Measurements from ENCODE around the gene IQCF2. TPM values are rescaled to one million over a fixed set of nuclear protein-coding genes. Genes with fewer than 3 reads are reported as not detected.
"Not testable (repeated sequence)": the region's sequence is repeated elsewhere in the genome, so short reads cannot be mapped to it uniquely, and the experiment has no call there.

Gene IQCF2
- total RNA-seq, 2 donors from 2014 or later = not detected

- no peak for DNase-seq
- H3K9ac ChIP-seq (ENCODE audit: low read depth in 2 of 2, low read length in 2 of 2) = no peak overlapping the region
- H3K4me3 ChIP-seq = no peak overlapping the region
- H3K9me3 ChIP-seq = no peaks in the 10 kb centered on the region
- TF ChIP-seq CTCF (IDR thresholded peaks at IDR 0.05) = no peak
- no peaks in the 10 kb centered on the region for H3K4me1 ChIP-seq
- intact Hi-C loops (cut with DNase I) = no loop called here
- H3K27me3 ChIP-seq = no peaks in the 10 kb centered on the region
- no peaks in the 10 kb centered on the region for H3K36me3 ChIP-seq
- H3K27ac ChIP-seq = no peak overlapping the region
Measured at GRCh38 chr3:51830836-51831385, 30.5 kb upstream of the IQCF2 start.

GRCh38 chr3:51836606-51837005 is 24.8 kb upstream of the IQCF2 start:
- intact Hi-C loops (cut with DNase I) = no loop called here
- Histone ChIP-seq H3K4me1 (no peaks in the 10 kb centered on the region), H3K27me3 (no peaks in the 10 kb centered on the region), H3K27ac (no peak overlapping the region), H3K4me3 (no peak overlapping the region), H3K36me3 (no peaks in the 10 kb centered on the region), H3K9me3 (no peaks in the 10 kb centered on the region), H3K9ac (ENCODE audit: low read depth in 2 of 2, low read length in 2 of 2) (no peak overlapping the region)
- DNase-seq = no peak
- no peak for TF ChIP-seq CTCF (IDR thresholded peaks at IDR 0.05)

- H3K36me3 ChIP-seq = no peaks in the 10 kb centered on the region
- H3K27me3 ChIP-seq = no peaks in the 10 kb centered on the region
- H3K9me3 ChIP-seq = no peaks in the 10 kb centered on the region
- no peak overlapping the region for H3K9ac ChIP-seq (ENCODE audit: low read depth in 2 of 2, low read length in 2 of 2)
- DNase-seq = no peak
- intact Hi-C loops (cut with DNase I) = no loop called here
- no peak for TF ChIP-seq CTCF (IDR thresholded peaks at IDR 0.05)
- no peaks in the 10 kb centered on the region for H3K4me1 ChIP-seq
- no peak overlapping the region for H3K27ac ChIP-seq
- H3K4me3 ChIP-seq = no peak overlapping the region
Measured at GRCh38 chr3:51845129-51845528, 16.3 kb upstream of the IQCF2 start.

GRCh38 chr3:51855411-51855810 is 6.0 kb upstream of the IQCF2 start:
- H3K36me3 ChIP-seq; H3K27ac ChIP-seq; H3K4me3 ChIP-seq; intact Hi-C loops (cut with DNase I); H3K9me3 ChIP-seq; H3K27me3 ChIP-seq; H3K9ac ChIP-seq (ENCODE audit: low read depth in 2 of 2, low read length in 2 of 2); H3K4me1 ChIP-seq; DNase-seq: not testable (repeated sequence)

GRCh38 chr3:51862886-51863285 is 1.5 kb downstream of the IQCF2 start:
- H3K4me1 ChIP-seq = no peaks in the 10 kb centered on the region
- no peak overlapping the region for H3K27ac ChIP-seq
- intact Hi-C loops (cut with DNase I) = no loop called here
- H3K4me3 ChIP-seq = no peak overlapping the region
- no peak overlapping the region for H3K9ac ChIP-seq (ENCODE audit: low read depth in 2 of 2, low read length in 2 of 2)
- no peak for TF ChIP-seq CTCF (IDR thresholded peaks at IDR 0.05)
- H3K36me3 ChIP-seq = no peaks in the 10 kb centered on the region
- H3K27me3 ChIP-seq = no peaks in the 10 kb centered on the region
- H3K9me3 ChIP-seq = no peaks in the 10 kb centered on the region
- no peak for DNase-seq

GRCh38 chr3:51868896-51869295 is 7.5 kb downstream of the IQCF2 start:
- H3K9me3 ChIP-seq; DNase-seq; H3K4me3 ChIP-seq; H3K4me1 ChIP-seq; intact Hi-C loops (cut with DNase I); H3K27me3 ChIP-seq; H3K36me3 ChIP-seq; H3K9ac ChIP-seq (ENCODE audit: low read depth in 2 of 2, low read length in 2 of 2); H3K27ac ChIP-seq: not testable (repeated sequence)

Data from colonic mucosa (tissue), 4 donors.